Measurements from ENCODE around the gene CAND1. TPM values are rescaled to one million over a fixed set of nuclear protein-coding genes. Genes with fewer than 3 reads are reported as not detected.

Gene CAND1
- polyA plus RNA-seq, 2 of the 4 experiments (the other 2 are of a cell fraction): 70.3 to 185 TPM

GRCh38 chr12:67241482-67241881, 27.7 kb upstream of the CAND1 start:
- Histone ChIP-seq H3K27ac (no peak overlapping the region), H3K4me3 (no peak overlapping the region), H3K9me3 (no peaks in the 10 kb centered on the region), H3K4me1 (peaks cover 4% of the 10 kb centered on the region; the same call in 1 of the 3 replicates), H3K4me2 (no peak overlapping the region)
- peak; percentile 73 for FAIRE-seq
- POLR2A ChIA-PET: interaction anchor here (1.1 kb wide), 1 partner anchor 27 kb away, joined by 3 read pairs; the partner anchor contains the start of gene CAND1
- DNase-seq (ENCODE audit: low read depth in 1 of 2, low spot score in 1 of 2): no peak
- 16% methylated on average over 3 of the region's 3 CpGs for WGBS (ENCODE audit: missing lambda C conversion rate)
- peak in 1 of 2 experiments; percentile 33; a peak in 1 of 6 replicates for ATAC-seq
- CTCF ChIA-PET: no interaction called here
- TF ChIP-seq FOSL2 (IDR thresholded peaks at IDR 0.05) (no peak), FOSL2 (CRISPR knock-in tag; IDR thresholded peaks at IDR 0.05) (peak; percentile 71), RNF2 (IDR thresholded peaks at IDR 0.05; ENCODE audit: borderline replicate concordance, low read depth) (no peak)

- ATAC-seq: no peak
- DNase-seq (ENCODE audit: low read depth in 1 of 2, low spot score in 1 of 2): no peak
- Histone ChIP-seq H3K9me3 (no peaks in the 10 kb centered on the region), H3K27ac (no peak overlapping the region), H3K4me2 (no peak overlapping the region), H3K4me1 (peaks cover 4% of the 10 kb centered on the region; the same call in 1 of the 3 replicates), H3K4me3 (no peak overlapping the region)
- TF ChIP-seq RCOR1 (IDR thresholded peaks at IDR 0.05; ENCODE audit: low read depth, low read length) (no peak), MAX (IDR thresholded peaks at IDR 0.05) (no peak), TP53 (CRISPR knock-in tag; IDR thresholded peaks at IDR 0.05) (no peak), NPAS2 (CRISPR knock-in tag; IDR thresholded peaks at IDR 0.05; ENCODE audit: borderline replicate concordance) (no peak), EP300 (IDR thresholded peaks at IDR 0.05) (no peak), ATOH8 (CRISPR knock-in tag; IDR thresholded peaks at IDR 0.05; ENCODE audit: low read depth) (no peak), MAFK (IDR thresholded peaks at IDR 0.05; ENCODE audit: partially characterized antibody) (no peak), PBX3 (IDR thresholded peaks at IDR 0.05) (no peak), BHLHE40 (IDR thresholded peaks at IDR 0.05; ENCODE audit: low read depth, low read length) (no peak), CEBPB (IDR thresholded peaks at IDR 0.05) (no peak), JUNB (IDR thresholded peaks at IDR 0.05) (no peak), ZFP36 (IDR thresholded peaks at IDR 0.05; ENCODE audit: borderline replicate concordance, partially characterized antibody) (no peak), USF2 (IDR thresholded peaks at IDR 0.05) (no peak), ELK1 (IDR thresholded peaks at IDR 0.05; ENCODE audit: low read depth, low read length) (no peak), RAD21 (conservative IDR thresholded peaks at IDR 0.05 in 1 of 2, IDR thresholded peaks at IDR 0.05 in 1 of 2) (no peak), PHF8 (IDR thresholded peaks at IDR 0.05; ENCODE audit: borderline replicate concordance, low read depth) (no peak), EHF (CRISPR knock-in tag; IDR thresholded peaks at IDR 0.05) (no peak), FOSB (CRISPR knock-in tag; IDR thresholded peaks at IDR 0.05) (no peak), EHMT2 (IDR thresholded peaks at IDR 0.05; ENCODE audit: low read depth) (no peak)
- CTCF ChIA-PET: no interaction called here
- FAIRE-seq: no peak
- POLR2A ChIA-PET: no interaction called here
These were observed 25.9 kb upstream of the CAND1 start for GRCh38 chr12:67243260-67243659.

All from A549 (cell line).